Measurements from ENCODE around the gene P4HB. TPM values are rescaled to one million over a fixed set of nuclear protein-coding genes. Genes with fewer than 3 reads are reported as not detected.

Gene P4HB
- total and polyA plus RNA-seq, 10 of the 15 experiments (the other 5 are each of a cell fraction or from before 2014, with no cell fraction given) = 4.7 to 549 (median 361) TPM

DNA sequence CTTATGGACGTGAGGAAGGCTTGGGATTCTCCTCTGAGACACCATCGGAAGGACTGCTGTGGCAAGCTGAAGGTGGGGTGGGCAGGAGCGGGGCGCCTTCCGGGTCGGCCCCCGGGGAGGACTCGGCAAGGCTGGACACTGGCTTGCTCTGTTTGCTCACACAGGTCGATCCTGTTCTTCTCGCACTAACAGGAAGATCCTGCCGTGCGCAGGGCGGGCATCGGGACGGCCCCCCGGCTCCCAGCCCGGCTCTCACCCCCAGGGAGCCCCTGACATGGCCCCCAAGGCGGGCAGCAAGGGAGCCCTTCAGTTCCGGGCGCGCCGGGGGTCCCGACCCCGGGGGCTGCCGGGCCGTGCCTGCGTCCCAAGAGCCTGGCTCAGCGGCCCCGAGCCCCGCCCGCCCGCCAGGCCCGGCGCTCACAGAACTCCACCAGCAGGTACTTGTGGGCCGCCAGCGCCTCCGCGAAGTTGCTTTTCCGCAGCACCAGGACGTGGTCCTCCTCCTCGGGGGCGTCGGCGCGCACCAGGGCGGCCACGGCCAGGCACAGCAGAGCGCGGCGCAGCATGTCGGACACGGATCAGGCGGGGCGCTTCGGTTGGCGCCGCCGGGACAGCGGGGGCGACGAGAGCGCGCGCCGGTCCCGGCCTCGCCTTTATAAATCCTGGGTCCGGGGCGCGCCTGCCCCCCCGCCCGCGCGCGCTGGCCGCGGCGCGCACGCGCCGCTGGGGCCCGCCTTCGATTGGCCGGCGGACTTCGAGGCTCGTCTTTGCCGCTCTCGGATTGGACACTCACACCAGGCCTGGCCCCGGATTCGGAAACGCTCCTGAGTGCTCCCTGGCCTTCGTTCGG is at the start of gene P4HB (continued):
- TF ChIP-seq LARP7 (IDR thresholded peaks at IDR 0.05) = peak; percentile 90
- no peak for TF ChIP-seq SPI1 (IDR thresholded peaks at IDR 0.05; ENCODE audit: borderline replicate concordance, insufficient read depth, low read depth, low read length)
- TF ChIP-seq, protein P1, sequence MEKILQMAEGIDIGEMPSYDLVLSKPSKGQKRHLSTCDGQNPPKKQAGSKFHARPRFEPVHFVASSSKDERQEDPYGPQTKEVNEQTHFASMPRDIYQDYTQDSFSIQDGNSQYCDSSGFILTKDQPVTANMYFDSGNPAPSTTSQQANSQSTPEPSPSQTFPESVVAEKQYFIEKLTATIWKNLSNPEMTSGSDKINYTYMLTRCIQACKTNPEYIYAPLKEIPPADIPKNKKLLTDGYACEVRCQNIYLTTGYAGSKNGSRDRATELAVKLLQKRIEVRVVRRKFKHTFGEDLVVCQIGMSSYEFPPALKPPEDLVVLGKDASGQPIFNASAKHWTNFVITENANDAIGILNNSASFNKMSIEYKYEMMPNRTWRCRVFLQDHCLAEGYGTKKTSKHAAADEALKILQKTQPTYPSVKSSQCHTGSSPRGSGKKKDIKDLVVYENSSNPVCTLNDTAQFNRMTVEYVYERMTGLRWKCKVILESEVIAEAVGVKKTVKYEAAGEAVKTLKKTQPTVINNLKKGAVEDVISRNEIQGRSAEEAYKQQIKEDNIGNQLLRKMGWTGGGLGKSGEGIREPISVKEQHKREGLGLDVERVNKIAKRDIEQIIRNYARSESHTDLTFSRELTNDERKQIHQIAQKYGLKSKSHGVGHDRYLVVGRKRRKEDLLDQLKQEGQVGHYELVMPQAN (conservative IDR thresholded peaks at IDR 0.05) = peak; percentile 97
- TF ChIP-seq KDM1A (IDR thresholded peaks at IDR 0.05; ENCODE audit: borderline replicate concordance) = no peak
- no peak for TF ChIP-seq NBN (IDR thresholded peaks at IDR 0.05)
- TF ChIP-seq RFX5 (IDR thresholded peaks at IDR 0.05; ENCODE audit: low read depth, low read length) = no peak
- no peak for TF ChIP-seq TARDBP (IDR thresholded peaks at IDR 0.05; ENCODE audit: borderline replicate concordance)
- TF ChIP-seq SMAD5 (IDR thresholded peaks at IDR 0.05; ENCODE audit: low read depth) = peak; percentile 68; the same call in 1 of the 2 replicates
- TF ChIP-seq ZNF622 (IDR thresholded peaks at IDR 0.05) = no peak
- TF ChIP-seq POLR2AphosphoS5 (IDR thresholded peaks at IDR 0.05; ENCODE audit: low read length) = peak; percentile 95
- TF ChIP-seq TCF7 (IDR thresholded peaks at IDR 0.05; ENCODE audit: borderline replicate concordance) = no peak
- no peak for TF ChIP-seq EED (IDR thresholded peaks at IDR 0.05; ENCODE audit: low read depth)
- TF ChIP-seq EGR1 (IDR thresholded peaks at IDR 0.05; ENCODE audit: borderline replicate concordance in 1 of 2, low read depth in 2 of 2, low read length in 2 of 2) = peak in 1 of 2 experiments; percentile 85; a peak in 1 of 3 replicates
- TF ChIP-seq SREBF2 (IDR thresholded peaks at IDR 0.05; ENCODE audit: low read length) = no peak
- TF ChIP-seq HDGF (IDR thresholded peaks at IDR 0.05) = no peak
- TF ChIP-seq, protein P2, sequence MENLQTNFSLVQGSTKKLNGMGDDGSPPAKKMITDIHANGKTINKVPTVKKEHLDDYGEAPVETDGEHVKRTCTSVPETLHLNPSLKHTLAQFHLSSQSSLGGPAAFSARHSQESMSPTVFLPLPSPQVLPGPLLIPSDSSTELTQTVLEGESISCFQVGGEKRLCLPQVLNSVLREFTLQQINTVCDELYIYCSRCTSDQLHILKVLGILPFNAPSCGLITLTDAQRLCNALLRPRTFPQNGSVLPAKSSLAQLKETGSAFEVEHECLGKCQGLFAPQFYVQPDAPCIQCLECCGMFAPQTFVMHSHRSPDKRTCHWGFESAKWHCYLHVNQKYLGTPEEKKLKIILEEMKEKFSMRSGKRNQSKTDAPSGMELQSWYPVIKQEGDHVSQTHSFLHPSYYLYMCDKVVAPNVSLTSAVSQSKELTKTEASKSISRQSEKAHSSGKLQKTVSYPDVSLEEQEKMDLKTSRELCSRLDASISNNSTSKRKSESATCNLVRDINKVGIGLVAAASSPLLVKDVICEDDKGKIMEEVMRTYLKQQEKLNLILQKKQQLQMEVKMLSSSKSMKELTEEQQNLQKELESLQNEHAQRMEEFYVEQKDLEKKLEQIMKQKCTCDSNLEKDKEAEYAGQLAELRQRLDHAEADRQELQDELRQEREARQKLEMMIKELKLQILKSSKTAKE (IDR thresholded peaks at IDR 0.05; ENCODE audit: low read depth, poor library complexity, severe bottlenecking) = no peak
- peak in 1 of 2 experiments; percentile 4; a peak in 1 of 4 replicates for TF ChIP-seq BHLHE40 (IDR thresholded peaks at IDR 0.05; ENCODE audit: borderline replicate concordance in 1 of 2, low read depth in 2 of 2, low read length in 1 of 2)
- peak; percentile 57 for TF ChIP-seq MYC (IDR thresholded peaks at IDR 0.05; ENCODE audit: insufficient read depth, insufficient read length, insufficient replicate concordance, low read length, severe bottlenecking)
- TF ChIP-seq SIN3A (IDR thresholded peaks at IDR 0.05; ENCODE audit: low read depth, low read length) = peak; percentile 75
- TF ChIP-seq BCL11A (IDR thresholded peaks at IDR 0.05; ENCODE audit: low read depth, low read length) = no peak
- TF ChIP-seq TCF3 (IDR thresholded peaks at IDR 0.05; ENCODE audit: borderline replicate concordance, insufficient read depth, low read depth, low read length) = peak; percentile 66; the same call in 1 of the 2 replicates
- TF ChIP-seq, protein P3, sequence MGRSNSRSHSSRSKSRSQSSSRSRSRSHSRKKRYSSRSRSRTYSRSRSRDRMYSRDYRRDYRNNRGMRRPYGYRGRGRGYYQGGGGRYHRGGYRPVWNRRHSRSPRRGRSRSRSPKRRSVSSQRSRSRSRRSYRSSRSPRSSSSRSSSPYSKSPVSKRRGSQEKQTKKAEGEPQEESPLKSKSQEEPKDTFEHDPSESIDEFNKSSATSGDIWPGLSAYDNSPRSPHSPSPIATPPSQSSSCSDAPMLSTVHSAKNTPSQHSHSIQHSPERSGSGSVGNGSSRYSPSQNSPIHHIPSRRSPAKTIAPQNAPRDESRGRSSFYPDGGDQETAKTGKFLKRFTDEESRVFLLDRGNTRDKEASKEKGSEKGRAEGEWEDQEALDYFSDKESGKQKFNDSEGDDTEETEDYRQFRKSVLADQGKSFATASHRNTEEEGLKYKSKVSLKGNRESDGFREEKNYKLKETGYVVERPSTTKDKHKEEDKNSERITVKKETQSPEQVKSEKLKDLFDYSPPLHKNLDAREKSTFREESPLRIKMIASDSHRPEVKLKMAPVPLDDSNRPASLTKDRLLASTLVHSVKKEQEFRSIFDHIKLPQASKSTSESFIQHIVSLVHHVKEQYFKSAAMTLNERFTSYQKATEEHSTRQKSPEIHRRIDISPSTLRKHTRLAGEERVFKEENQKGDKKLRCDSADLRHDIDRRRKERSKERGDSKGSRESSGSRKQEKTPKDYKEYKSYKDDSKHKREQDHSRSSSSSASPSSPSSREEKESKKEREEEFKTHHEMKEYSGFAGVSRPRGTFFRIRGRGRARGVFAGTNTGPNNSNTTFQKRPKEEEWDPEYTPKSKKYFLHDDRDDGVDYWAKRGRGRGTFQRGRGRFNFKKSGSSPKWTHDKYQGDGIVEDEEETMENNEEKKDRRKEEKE (IDR thresholded peaks at IDR 0.05) = 0 out of 2 replicates have a peak, but pooled peaks have one; percentile 33
- peak; percentile 61; the same call in 1 of the 2 replicates for TF ChIP-seq TCF12 (IDR thresholded peaks at IDR 0.05; ENCODE audit: low read depth, low read length)
